ENCODE results near the gene IFNL2. TPM values are rescaled to one million over a fixed set of nuclear protein-coding genes. Genes with fewer than 3 reads are reported as not detected.

Gene IFNL2
- total RNA-seq, 1 donor = not detected

GRCh38 chr19:39296055-39296645 lies 28.0 kb downstream of the IFNL2 start, which contains the start of gene IFNL1:
Gene IFNL1, plus strand, starts transcription at chr19:39296407. Its CDS starts 15 bp downstream, at chr19:39296422.
- no peaks in the 10 kb centered on the region for H4K20me1 ChIP-seq (ENCODE audit: insufficient read depth, low read length)
- H3K27ac ChIP-seq (ENCODE audit: low read depth, low read length) = no peak within 1 kb of the TSS
- no peaks in the 10 kb centered on the region for H3K9me3 ChIP-seq (ENCODE audit: low read depth, low read length)
- no peak within 1 kb of the TSS for H3K4me2 ChIP-seq (ENCODE audit: insufficient read depth, low read length)
- H3K4me3 ChIP-seq (ENCODE audit: insufficient read depth, low read length) = no peak within 1 kb of the TSS
- H2AFZ ChIP-seq (ENCODE audit: low read length) = no peak within 1 kb of the TSS
- TF ChIP-seq CTCF (IDR thresholded peaks at IDR 0.05; ENCODE audit: extremely low read depth, low read depth, low read length) = no peak
- no peaks in the 10 kb centered on the region for H3K36me3 ChIP-seq (ENCODE audit: insufficient read depth, low read length)
- DNase-seq (ENCODE audit: insufficient read length, low spot score, missing footprints) = no peak
- H3K4me1 ChIP-seq (ENCODE audit: insufficient read depth, low read length) = no peaks in the 10 kb centered on the region
- peaks cover 8% of the 10 kb centered on the region for H3K27me3 ChIP-seq (ENCODE audit: insufficient read depth, low read length)
- H3K79me2 ChIP-seq (ENCODE audit: insufficient read depth, low read length) = no peaks in the 10 kb centered on the region

- H3K27me3 ChIP-seq (ENCODE audit: insufficient read depth, low read length) = peaks cover 5% of the 10 kb centered on the region
- TF ChIP-seq CTCF (IDR thresholded peaks at IDR 0.05; ENCODE audit: extremely low read depth, low read depth, low read length) = no peak
- H3K9me3 ChIP-seq (ENCODE audit: low read depth, low read length) = no peaks in the 10 kb centered on the region
These were observed 28.7 kb downstream of the IFNL2 start for GRCh38 chr19:39296906-39297305.

GRCh38 chr19:39297931-39298634 lies 29.9 kb downstream of the IFNL2 start:
- Histone ChIP-seq H3K27ac (ENCODE audit: low read depth, low read length) (no peak overlapping the region), H4K20me1 (ENCODE audit: insufficient read depth, low read length) (no peaks in the 10 kb centered on the region), H3K4me1 (ENCODE audit: insufficient read depth, low read length) (no peaks in the 10 kb centered on the region), H3K4me3 (ENCODE audit: insufficient read depth, low read length) (no peak overlapping the region), H3K79me2 (ENCODE audit: insufficient read depth, low read length) (no peaks in the 10 kb centered on the region), H2AFZ (ENCODE audit: low read length) (no peak overlapping the region), H3K4me2 (ENCODE audit: insufficient read depth, low read length) (no peak overlapping the region), H3K9me3 (ENCODE audit: low read depth, low read length) (no peaks in the 10 kb centered on the region), H3K27me3 (ENCODE audit: insufficient read depth, low read length) (peaks cover 5% of the 10 kb centered on the region), H3K36me3 (ENCODE audit: insufficient read depth, low read length) (no peaks in the 10 kb centered on the region)
- no peak for DNase-seq (ENCODE audit: insufficient read length, low spot score, missing footprints)
- TF ChIP-seq CTCF (IDR thresholded peaks at IDR 0.05; ENCODE audit: extremely low read depth, low read depth, low read length) = no peak

More at GRCh38 chr19:39296906-39297305, 28.7 kb downstream of the IFNL2 start:
- no peaks in the 10 kb centered on the region for H3K4me1 ChIP-seq (ENCODE audit: insufficient read depth, low read length)
- DNase-seq (ENCODE audit: insufficient read length, low spot score, missing footprints) = peak; percentile 37
- no peaks in the 10 kb centered on the region for H4K20me1 ChIP-seq (ENCODE audit: insufficient read depth, low read length)
- no peak overlapping the region for H3K4me3 ChIP-seq (ENCODE audit: insufficient read depth, low read length)
- H3K79me2 ChIP-seq (ENCODE audit: insufficient read depth, low read length) = no peaks in the 10 kb centered on the region
- no peak overlapping the region for H3K27ac ChIP-seq (ENCODE audit: low read depth, low read length)
- H3K36me3 ChIP-seq (ENCODE audit: insufficient read depth, low read length) = no peaks in the 10 kb centered on the region
- no peak overlapping the region for H2AFZ ChIP-seq (ENCODE audit: low read length)
- no peak overlapping the region for H3K4me2 ChIP-seq (ENCODE audit: insufficient read depth, low read length)

- H3K79me2 ChIP-seq (ENCODE audit: insufficient read depth, low read length) = no peaks in the 10 kb centered on the region
- H2AFZ ChIP-seq (ENCODE audit: low read length) = no peak overlapping the region
- no peaks in the 10 kb centered on the region for H3K36me3 ChIP-seq (ENCODE audit: insufficient read depth, low read length)
- H3K27ac ChIP-seq (ENCODE audit: low read depth, low read length) = no peak overlapping the region
- H3K27me3 ChIP-seq (ENCODE audit: insufficient read depth, low read length) = peaks cover 5% of the 10 kb centered on the region
- no peak for DNase-seq (ENCODE audit: insufficient read length, low spot score, missing footprints)
- no peaks in the 10 kb centered on the region for H3K4me1 ChIP-seq (ENCODE audit: insufficient read depth, low read length)
- TF ChIP-seq CTCF (IDR thresholded peaks at IDR 0.05; ENCODE audit: extremely low read depth, low read depth, low read length) = no peak
- no peak overlapping the region for H3K4me3 ChIP-seq (ENCODE audit: insufficient read depth, low read length)
- no peaks in the 10 kb centered on the region for H4K20me1 ChIP-seq (ENCODE audit: insufficient read depth, low read length)
- H3K9me3 ChIP-seq (ENCODE audit: low read depth, low read length) = no peaks in the 10 kb centered on the region
- no peak overlapping the region for H3K4me2 ChIP-seq (ENCODE audit: insufficient read depth, low read length)
These were observed 31.2 kb downstream of the IFNL2 start for GRCh38 chr19:39299404-39299803.

Measured in osteoblast (primary cell).